Measurements from ENCODE around the gene UST. TPM values are rescaled to one million over a fixed set of nuclear protein-coding genes. Genes with fewer than 3 reads are reported as not detected.

Gene UST
- total and polyA plus RNA-seq, 8 donors, result 3.7 to 20.9 (median 8.6) TPM

- ATAC-seq (no peak), FAIRE-seq (no peak), DNase-seq (no peak)
- Histone ChIP-seq H3K36me3 (no peaks in the 10 kb centered on the region), H3K4me1 (peaks cover 10 to 11% (median 10%) of the 10 kb centered on the region in 3 donors), H3K4me3 (no peak overlapping the region), H3K9me3 (no peaks in the 10 kb centered on the region), H3K27ac (no peak overlapping the region), H3K27me3 (no peaks in the 10 kb centered on the region)
- no peak for TF ChIP-seq CTCF (IDR thresholded peaks at IDR 0.05)
- intact Hi-C loops (cut with DNase I), result loop anchor here in 1 of 3 donors (10.0 kb wide), 1 partner anchor 216 kb away; no protein-coding TSS in a partner anchor
- 90 to 95% methylated on average over 14 of the region's 14 CpGs for WGBS, 2 donors
Observed at GRCh38 chr6:148738946-148739821, 7.6 kb upstream of the UST start.

DNA sequence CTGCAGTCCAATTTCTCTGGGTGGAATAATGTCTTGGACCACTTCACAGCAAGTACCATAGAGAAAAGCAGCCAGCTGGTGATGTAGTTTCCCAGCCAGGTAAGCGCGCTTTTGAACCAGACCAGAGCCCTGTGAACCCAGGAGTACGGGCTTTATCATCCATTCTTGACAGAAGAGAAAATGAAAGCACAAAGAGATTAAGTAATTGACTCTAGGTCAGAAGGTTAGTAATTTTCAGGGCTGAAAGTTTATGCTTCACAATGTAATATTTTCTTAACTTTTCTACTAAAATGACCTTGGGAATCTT, 7.1 kb upstream of the UST start:
- no peak for FAIRE-seq
- Histone ChIP-seq H3K27ac (no peak overlapping the region), H3K4me1 (peaks cover 16 to 17% (median 16%) of the 10 kb centered on the region in 3 donors), H3K4me3 (no peak overlapping the region), H3K9me3 (no peaks in the 10 kb centered on the region), H3K27me3 (no peaks in the 10 kb centered on the region), H3K36me3 (no peaks in the 10 kb centered on the region)
- 30 to 32% methylated on average over 3 of the region's 3 CpGs for WGBS, 2 donors
- intact Hi-C loops (cut with DNase I), result loop anchor here in 2 of 3 donors (10.0 kb wide), 2 partner anchors 205 to 215 kb away; no protein-coding TSS in a partner anchor
- TF ChIP-seq CTCF (IDR thresholded peaks at IDR 0.05), result no peak
- DNase-seq, result no peak
- ATAC-seq, result peak in 3 of 4 donors; percentile 15 to 31 (median 30)

- Histone ChIP-seq H3K9me3 (no peaks in the 10 kb centered on the region), H3K27me3 (no peaks in the 10 kb centered on the region), H3K4me3 (no peak overlapping the region), H3K4me1 (peaks cover 18 to 31% (median 26%) of the 10 kb centered on the region in 3 donors), H3K27ac (peak overlapping the region in 3 of 4 donors; percentile 10 to 52 (median 38)), H3K36me3 (no peaks in the 10 kb centered on the region)
- DNase-seq (peak; percentile 60 to 91 (median 86)), FAIRE-seq (no peak), ATAC-seq (peak; percentile 57 to 78 (median 68))
- TF ChIP-seq CTCF (IDR thresholded peaks at IDR 0.05), result no peak
- 10 to 15% methylated on average over 4 of the region's 4 CpGs for WGBS, 2 donors
- intact Hi-C loops (cut with DNase I), result loop anchor here in 1 of 3 donors (10.0 kb wide), 1 partner anchor 201 kb away; no protein-coding TSS in a partner anchor
Observed at GRCh38 chr6:148743476-148743875, 3.4 kb upstream of the UST start.

- H3K4me1 ChIP-seq, result peaks cover 18 to 34% (median 26%) of the 10 kb centered on the region in 3 donors
- intact Hi-C loops (cut with DNase I), result loop anchor here in 1 of 3 donors (10.0 kb wide), 1 partner anchor 199 kb away; no protein-coding TSS in a partner anchor
- H3K36me3 ChIP-seq, result no peaks in the 10 kb centered on the region
- H3K27me3 ChIP-seq, result no peaks in the 10 kb centered on the region
- DNase-seq (no peak), ATAC-seq (peak in 2 of 4 donors; percentile 6 to 19), FAIRE-seq (no peak)
- H3K9me3 ChIP-seq, result no peaks in the 10 kb centered on the region
- WGBS, 2 donors, result 15 to 16% methylated on average over 6 of the region's 6 CpGs
- H3K27ac ChIP-seq, result peak overlapping the region; percentile 17 to 86 (median 68)
- peak overlapping the region; percentile 65 to 93 (median 81) for H3K4me3 ChIP-seq
- no peak for TF ChIP-seq CTCF (IDR thresholded peaks at IDR 0.05)
Observed at GRCh38 chr6:148745926-148746325, 904 bp upstream of the UST start.
